Measurements from ENCODE around the gene TMEM82.

Gene TMEM82

GRCh38 chr1:15757016-15757543 lies 14.8 kb downstream of the TMEM82 start:
- no peak for DNase-seq (ENCODE audit: low read depth)

DNA sequence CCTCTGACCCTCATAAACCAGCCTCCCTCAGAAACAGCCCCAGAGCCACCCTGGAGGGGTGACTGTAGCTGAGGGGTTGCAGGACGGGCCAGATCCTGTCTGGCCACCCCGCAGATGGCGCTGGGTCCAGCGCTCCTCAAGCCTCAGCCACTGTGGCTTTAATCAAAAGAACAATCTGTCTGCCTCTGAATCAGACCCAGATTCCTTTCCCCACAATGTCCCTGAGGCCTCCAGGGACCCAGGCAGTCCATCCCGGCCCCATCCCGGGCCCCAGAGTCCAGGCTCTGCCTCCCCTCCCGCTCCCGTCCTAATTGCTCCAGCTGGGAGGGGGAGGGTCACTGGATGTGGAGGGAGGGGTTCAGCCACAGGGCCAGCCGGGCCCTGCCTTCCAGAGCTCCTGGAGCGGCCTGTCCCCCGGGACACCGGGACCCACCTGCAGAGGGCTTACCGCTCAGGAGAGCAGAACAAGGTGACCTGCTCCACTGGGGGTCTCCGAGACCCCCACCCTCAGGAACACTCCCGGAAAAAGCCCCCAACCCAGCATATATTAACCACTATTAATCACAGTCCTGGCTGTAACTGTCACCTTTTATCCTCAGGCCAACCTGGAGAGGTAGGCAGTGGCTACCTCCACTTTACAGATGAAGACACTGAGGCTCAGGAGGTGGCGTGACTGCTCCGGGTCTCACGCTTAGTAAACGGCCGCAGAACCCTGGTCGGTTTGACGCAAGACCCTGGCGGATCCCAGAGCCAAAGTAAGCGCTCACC lies 15.5 kb downstream of the TMEM82 start:
- DNase-seq (ENCODE audit: low read depth): peak; percentile 26

- DNase-seq (ENCODE audit: low read depth): no peak
These were observed 16.1 kb downstream of the TMEM82 start, which contains the start of gene FBLIM1 for GRCh38 chr1:15758343-15758931. TSS of gene FBLIM1 (plus strand) at chr1:15758795. CDS start at chr1:15764984, 6,189 bp downstream.

- DNase-seq (ENCODE audit: low read depth): no peak
These were observed 16.8 kb downstream of the TMEM82 start for GRCh38 chr1:15758953-15759661.

- peak; percentile 63 for DNase-seq (ENCODE audit: low read depth)
These were observed 18.4 kb downstream of the TMEM82 start for GRCh38 chr1:15760520-15761211.

DNA sequence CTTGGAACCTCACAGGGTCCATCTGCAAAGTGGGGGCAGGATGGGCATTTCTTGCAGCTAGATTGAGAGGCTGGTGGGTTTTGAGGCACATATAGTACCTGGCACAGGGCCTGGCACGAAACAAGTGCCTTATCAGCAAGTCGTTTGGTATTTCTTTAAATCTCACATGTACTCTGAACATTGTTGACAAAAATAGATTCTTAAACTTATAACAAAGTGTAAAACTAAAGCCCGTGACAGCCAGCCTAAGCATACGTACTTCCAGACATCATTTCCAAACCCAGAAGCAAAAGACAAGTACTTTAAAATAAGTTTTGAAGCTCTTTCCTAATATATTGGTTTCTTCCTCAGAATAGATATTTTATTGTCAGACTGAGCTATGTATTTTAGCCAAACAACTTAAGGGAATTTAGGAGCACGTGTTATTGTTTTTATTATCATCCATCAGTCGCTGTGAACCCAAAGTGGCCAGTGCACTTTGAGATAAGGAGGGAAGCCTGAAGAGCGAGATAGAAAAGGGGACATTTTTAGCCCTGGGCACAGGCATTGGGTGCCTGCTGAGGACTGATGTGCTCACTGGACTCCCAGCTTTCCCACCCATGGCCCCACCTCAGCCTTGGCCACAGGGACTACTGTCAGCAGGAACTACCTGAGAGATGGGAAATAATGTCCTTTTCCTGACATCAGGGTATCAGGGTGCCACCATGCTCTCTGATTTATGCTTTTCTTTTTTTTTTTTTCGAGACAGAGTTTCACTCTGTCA lies 19.2 kb downstream of the TMEM82 start:
- no peak for DNase-seq (ENCODE audit: low read depth)

DNA sequence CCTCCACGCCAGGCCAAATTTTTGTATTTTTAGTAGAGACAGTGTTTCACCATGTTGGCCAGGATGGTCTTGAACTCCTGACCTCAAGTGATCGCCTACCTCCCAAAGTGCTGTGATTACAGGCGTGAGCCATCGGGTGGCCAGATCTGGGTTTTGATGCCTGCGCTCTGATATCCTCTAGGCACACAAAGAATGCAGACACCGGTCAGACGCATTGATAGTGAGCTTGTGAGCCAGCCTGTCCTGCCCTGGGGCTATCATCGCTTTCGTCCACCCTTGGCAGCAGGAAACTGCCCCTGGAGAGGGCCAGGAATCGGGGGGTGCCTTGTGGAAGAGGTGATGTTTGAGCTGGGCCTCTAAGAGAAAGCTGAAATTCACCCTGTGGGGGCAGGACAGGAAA lies 20.2 kb downstream of the TMEM82 start:
- no peak for DNase-seq (ENCODE audit: low read depth)

DNA sequence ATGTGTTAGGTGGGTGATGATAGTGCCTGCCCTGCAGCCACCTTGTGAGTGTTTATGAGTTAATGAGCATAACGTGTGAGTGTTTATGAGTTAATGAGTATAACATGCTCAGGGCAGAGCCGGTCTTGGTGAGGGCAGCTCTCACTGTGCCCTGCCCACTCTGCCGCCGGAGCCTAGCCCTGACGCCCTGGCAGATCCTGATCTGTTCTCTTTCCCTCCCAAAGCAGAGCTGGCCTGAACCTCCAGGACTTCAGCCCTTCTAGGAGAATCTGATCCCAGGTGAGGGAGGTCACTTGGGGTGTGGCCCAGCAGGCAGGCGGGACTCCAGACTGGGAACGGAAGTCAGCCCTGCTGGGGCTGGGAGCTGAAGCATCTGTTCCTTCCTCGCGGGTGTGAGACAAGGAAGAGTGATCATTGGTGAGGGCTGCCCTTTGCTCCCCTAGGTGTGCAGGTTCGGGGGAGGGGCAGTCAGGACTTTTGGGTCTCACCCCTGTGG lies 22.0 kb downstream of the TMEM82 start:
- no peak for DNase-seq (ENCODE audit: low read depth)

DNA sequence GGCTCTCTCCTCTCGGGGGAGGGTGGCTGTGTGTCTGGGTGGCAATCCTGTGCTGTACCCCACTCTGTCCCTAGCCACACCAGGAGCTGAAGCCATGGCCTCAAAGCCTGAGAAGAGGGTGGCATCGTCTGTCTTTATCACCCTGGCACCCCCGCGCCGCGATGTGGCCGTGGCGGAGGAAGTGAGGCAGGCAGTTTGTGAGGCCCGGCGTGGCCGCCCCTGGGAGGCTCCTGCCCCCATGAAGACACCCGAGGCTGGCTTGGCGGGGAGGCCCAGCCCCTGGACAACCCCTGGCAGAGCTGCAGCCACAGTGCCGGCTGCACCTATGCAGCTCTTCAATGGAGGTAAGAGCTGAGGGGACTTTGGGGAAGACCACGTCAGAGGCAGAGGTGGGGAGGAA lies 22.6 kb downstream of the TMEM82 start:
- DNase-seq (ENCODE audit: low read depth): no peak

GRCh38 chr1:15765495-15766194 lies 23.3 kb downstream of the TMEM82 start:
- DNase-seq (ENCODE audit: low read depth): peak; percentile 94

- DNase-seq (ENCODE audit: low read depth): no peak
These were observed 25.6 kb downstream of the TMEM82 start for GRCh38 chr1:15767941-15768340.

- DNase-seq (ENCODE audit: low read depth): no peak
These were observed 26.1 kb downstream of the TMEM82 start for GRCh38 chr1:15768388-15768787.

- no peak for DNase-seq (ENCODE audit: low read depth)
These were observed 28.1 kb downstream of the TMEM82 start for GRCh38 chr1:15770313-15770962.

GRCh38 chr1:15771836-15772515 lies 29.7 kb downstream of the TMEM82 start:
- peak; percentile 39 for DNase-seq (ENCODE audit: low read depth)

DNA sequence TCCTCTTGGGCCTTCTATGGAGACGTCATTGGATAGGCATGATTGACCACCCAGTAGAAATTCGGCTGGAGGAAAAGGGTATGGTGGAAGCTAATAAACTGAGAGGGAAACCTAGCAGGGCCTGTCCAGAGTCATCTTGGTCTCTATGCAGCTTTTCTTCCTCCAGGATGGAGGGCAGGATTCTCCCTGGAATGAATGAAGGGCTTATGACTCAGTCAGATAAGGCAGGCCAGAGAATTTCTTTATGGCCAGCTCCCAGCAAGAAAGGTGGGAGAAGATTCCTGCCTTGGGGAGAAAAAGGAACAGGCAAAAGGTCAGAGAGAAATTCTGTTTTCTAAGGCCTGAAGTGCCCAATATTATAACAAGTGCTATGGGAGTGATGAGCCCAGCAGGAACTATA lies 33.4 kb downstream of the TMEM82 start:
- peak; percentile 78 for DNase-seq (ENCODE audit: low read depth)

DNA sequence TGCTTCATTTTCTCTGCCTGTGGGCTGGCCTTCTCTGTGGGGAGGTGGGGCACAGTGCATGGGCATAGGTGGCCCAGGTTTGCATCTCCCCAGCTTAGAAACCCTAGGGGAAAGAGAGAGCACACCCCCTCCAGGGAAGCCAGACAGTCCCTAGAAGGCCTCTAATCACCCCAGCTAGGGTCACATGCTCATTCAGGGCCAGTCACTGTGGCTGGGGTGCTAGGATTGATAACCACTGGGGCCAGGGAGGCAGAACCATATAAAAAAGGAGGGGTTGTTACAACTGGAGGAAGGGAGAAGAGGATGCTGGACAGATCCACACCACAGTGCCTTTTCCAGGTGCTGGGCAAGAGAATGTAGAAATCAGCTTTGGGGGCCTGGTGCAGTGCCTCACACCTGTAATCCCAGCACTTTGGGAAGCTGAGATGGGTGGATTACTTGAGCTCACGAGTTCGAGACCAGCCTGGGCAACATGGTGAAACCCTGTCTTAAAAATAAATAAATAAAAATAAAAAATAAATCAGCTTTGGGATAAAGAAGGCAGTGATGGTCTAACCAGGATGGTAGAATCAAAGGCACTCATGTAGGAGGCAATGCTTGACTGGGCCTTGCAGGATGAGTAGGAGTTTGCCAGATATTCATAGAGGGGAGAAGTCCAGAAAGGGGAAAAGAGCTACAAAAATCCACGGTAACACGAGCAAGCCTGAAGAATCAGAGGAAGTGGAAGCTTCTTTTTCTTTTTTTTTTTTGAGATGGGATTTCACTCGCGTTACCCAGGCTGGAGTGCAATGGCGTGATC lies 35.8 kb downstream of the TMEM82 start:
- no peak for DNase-seq (ENCODE audit: low read depth)

DNA sequence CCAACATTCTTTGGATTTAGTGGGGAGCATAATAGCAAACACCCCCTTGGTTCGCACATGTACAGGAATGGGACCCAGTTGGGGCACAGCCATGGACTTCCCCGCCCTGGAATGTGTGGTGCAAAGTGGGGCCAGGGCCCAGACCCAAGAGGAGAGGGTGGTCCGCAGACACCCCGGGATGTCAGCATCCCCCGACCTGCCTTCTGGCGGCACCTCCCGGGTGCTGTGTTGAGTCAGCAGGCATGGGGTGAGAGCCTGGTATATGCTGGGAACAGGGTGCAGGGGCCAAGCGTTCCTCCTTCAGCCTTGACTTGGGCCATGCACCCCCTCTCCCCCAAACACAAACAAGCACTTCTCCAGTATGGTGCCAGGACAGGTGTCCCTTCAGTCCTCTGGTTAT lies 43.4 kb downstream of the TMEM82 start:
- no peak for DNase-seq (ENCODE audit: low read depth)

DNA sequence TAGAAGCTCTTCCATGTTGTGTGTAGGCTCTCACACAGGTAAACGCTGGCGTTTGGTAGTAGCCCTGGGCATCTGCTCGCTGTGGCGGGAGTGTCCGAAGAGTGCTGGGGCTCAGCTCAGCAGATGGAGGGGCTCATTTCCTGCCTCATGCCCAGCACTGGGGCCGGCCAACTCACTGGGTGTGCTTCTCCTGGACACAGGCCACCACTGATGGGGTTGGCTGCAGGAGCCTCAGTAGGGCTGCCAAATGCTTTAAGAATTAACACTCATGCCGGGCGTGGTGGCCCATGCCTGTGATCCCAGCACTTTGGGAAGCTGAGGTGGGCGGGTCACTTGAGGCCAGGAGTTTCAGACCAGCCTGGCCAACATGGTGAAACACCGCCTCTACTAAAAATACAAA lies 44.3 kb downstream of the TMEM82 start:
- no peak for DNase-seq (ENCODE audit: low read depth)
